Activated CD4-positive, CD25-positive, alpha-beta regulatory T cell treated with anti-CD3 and anti-CD28 coated beads, Interleukin-2, amount 50 U/mL, for 72 hours (primary cell): ENCODE measurements around the gene ETS1.

Experiments used
- DNase-seq: peaks from one replicate; pipeline ENCODE4 v3.0.0; 2021

ETS1 gene

DNA sequence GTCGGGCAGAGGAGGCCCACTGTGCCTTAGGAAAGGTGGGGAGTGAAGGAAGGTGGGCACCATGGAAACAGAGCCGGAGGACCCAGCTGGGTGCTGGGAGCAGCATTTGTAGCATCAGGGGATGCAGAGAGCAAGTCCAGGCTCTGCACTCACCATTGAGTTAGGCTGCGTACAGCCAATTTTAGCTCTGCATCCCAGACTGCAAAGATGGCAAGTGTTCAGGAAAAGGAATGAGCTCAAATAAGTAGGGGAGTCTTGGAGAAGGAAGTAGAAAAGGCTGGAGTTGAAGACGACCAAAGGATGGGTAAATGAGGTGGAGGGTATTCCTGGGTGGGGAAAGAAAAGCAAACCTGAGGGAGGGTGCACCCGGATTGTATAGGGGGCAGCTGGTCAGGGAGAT lies 31.6 kb upstream of the ETS1 start:
- DNase-seq = no peak

GRCh38 chr11:128618603-128619002 lies 31.2 kb upstream of the ETS1 start:
- DNase-seq = no peak

- DNase-seq = no peak
These were observed 28.8 kb upstream of the ETS1 start for GRCh38 chr11:128616161-128616560.

DNA sequence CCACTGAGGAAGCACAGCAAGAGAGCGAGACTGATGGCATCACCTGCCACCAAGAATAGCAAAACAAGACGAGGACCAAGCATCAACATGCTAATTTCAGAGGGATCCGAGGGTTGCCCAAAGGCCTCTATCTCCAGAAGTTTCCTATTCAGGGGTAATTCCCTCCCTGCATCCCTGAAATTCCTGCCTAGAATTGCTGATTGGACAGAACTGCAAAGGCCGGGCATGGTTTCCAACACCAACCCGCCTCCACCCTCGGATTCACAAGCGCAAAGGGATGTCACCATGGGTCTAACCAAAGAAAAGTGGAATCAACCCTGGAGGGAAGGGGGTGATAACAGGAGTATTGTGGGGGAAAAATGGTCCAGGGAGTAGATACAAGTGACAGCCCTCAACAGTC lies 28.3 kb upstream of the ETS1 start:
- DNase-seq = no peak

DNA sequence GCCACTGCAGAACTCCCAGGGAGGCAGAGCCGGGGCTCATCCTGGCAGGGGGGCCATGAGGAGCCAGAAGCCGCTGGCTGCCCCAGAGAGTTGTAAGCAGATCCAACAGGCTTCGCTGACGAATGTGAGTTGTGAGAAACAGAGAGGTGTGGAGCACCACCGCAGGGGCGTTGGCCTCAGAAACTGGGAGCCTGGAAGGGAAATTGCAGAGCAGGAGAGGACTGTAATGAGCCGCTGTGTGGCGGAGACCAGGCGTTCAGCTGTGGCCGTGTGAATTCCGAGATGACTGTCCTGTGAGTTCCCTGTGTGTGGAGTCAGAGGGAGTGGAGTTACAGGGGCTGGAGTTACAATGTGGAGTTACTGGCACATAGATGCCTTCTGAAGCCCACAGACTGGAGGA lies 27.7 kb upstream of the ETS1 start:
- no peak for DNase-seq

DNA sequence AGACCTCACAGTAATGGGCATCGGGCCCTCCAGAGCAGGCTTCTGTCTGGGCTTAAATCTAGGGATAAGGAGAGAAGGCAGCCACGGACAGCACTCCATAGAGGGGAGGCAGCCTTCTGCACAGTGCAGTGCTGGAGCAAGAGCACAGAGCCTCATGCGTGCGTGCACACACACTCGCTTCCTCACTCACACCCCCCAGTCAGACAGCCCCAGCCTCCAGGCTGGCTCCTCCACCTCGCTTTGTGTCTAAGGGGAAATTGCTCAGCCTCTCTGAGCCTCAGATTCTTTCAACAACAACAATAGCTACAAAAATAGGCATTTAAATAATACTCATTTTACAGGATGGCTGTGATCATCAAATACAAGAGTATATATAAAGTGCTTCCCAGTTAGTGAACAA lies 26.7 kb upstream of the ETS1 start:
- DNase-seq = no peak

DNA sequence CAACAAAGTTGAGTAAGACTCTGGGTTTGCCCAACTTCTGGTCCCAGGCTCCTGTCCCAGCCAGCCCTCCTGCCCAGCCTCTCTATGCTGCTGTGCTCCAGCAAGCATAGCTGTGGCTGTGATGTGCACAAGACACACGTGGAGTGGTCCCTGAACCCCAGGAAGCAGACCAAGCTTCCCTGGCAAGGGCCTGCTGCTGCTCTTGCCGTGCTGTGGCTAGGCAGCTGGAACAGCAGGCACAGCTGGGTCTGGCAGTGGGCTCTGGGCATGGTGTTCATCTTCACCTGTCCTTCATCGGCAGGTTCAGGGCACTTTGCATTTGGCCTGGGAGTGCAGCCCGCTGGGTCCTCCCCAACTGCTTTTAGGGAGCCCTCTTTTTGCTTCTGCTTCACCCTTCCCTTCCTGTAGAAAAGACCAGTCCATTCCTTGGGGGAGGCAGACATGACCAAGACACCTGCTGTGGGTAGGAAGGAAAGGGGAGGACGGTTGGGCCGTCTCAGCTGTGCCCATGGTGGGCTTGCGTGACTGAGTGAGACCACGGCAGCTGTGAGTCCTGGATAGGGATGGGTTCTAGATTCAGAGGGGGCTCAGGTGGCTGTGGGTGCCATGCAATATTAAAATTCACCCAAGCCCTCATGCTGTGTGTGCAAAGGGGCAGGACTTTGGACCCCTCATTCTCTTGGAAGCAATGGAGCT lies 26.1 kb upstream of the ETS1 start:
- DNase-seq = no peak

DNA sequence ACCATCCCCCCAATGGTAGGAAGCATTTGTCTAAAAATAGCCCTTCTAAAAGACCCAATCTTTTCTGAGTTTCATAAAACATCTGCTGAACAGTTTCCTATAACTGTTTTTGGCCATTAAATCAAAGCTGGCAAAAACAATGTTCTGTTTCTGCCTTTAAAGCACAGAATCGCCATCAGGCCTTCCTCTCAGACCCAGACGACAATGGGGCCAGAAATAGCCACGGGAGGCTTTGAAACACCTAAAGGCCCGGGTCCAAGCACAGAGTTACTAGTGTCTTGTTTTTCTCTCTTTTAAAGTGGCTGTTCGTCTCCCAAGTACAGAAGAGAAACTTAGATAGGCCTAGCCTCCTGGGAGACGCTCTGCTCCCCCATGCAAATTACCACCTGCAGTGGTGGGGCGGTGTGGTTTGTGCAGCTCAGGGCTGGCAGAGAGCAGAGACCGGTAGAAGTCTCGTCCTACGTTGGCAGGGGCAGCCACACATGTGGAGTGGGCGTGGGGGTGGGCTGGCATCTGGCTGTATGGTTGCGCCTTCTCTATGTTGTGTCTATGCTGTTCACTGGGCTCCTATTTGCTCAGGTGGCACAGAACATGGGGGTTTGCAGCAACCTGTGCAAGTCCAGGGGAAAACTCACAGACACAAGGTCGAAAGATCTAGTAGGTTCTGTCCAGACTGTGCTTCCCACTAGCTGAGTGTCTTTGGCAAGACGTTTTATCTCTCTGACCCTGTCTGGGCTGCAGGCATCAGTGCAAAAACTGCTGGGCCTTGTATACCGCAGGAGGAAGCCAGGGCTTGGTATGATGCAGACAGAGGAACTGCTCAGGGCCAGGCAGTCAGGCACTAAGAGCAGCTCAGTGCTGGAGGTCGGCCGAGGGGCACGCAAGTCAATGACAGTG lies 23.6 kb upstream of the ETS1 start:
- DNase-seq = peak; percentile 62

- DNase-seq = no peak
These were observed 22.4 kb upstream of the ETS1 start for GRCh38 chr11:128609785-128610184.

DNA sequence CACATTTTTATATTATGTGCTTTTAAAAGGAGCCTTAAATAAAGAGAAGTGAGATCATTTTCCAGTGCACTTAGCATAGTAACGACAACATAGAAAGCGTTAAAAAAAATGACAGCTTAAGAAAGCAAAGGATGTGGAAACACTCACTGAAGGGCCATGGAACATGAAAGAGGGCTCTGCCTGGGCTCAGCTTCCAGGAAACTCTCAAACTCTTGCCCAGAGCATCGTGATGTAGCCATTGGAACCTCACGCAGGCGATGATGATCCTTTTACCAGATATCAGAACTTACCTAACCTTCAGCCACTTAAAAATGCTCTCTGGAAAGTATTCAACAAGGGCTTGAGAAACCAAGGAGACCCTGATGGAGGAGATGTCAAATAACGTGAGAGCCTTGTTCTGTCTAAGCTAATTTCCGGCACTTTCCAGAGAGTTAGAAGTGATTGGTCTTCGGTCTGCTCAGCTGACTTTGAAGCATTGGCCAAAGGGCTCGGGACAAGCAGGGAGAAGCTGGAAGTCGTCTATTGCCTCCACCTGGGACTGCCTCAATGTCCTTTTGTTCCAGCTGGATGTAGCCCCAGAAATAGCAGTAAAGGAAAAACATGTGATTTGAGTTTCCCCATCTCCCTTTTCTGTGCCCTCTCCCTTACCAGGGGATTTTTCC lies 21.5 kb upstream of the ETS1 start:
- no peak for DNase-seq

DNA sequence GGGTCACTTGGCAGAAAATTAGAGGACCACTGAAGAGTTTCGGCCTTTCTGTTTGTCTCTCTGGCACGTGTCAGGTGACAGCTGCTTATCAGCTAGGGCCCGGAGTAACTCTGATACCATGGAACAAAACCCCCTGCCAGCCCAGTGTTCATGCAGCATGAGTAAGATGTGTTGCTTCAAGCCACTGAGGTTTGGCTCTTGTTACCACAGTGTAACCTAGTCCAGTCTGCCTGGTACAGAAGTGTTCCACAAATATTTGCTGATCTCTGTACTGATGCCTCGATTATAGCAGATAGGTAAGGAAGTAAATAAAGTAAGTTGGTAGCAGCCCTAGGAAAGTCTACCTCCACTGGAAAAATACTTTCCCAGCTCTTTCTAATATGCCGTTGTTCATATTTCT lies 20.5 kb upstream of the ETS1 start:
- DNase-seq = no peak

DNA sequence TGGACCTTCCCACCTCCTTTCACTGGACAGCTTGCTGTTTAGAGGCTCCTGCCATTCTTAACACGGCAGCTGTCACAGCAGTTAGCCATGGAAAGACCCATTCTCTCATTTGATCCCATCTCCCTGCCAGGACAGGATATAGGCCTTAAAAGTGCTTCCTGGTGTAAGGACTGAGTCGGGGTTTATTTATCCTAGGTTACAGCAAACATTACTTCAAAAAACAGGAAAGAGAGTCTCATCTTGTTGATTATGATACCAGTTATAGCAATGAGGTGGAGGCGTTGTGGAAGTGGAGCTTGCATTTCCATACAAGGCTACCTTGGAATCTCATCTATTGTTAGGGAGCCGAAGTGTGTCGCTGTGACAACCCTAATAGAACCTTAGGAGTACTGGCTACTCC lies 17.4 kb upstream of the ETS1 start:
- no peak for DNase-seq

GRCh38 chr11:128603752-128604414 lies 16.5 kb upstream of the ETS1 start:
- DNase-seq = no peak

DNA sequence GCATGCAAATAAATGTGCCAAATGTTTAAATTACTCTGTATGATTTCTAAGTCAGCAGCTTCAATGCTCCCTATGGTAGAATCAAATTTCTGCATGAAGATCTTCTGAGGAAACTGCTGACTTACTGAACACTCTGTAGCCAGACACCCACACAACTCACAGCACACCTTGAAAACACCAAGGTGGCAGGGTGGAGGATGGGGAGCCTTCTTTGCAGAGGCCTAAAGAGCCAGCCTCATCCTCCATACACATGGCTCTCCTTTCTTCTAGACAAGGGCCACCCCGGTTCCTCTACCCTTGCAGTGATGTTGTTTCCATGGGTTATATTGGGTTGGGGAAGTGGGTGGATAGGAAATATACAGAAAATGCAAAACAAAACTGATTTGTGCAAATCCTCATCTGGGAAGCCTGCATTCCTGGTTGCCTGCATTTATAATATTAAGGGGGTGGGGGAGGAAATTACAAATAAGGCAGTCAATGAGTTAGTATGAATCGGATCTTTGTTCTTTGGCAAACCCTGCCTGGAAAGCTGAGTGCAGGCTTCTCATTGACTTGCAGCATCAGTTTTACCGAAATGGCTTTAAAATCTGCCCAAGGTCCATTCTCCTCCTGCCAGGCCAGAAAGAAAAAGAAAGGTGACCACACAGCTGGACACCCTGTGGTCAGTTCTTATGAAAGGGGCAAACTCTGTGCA lies 15.8 kb upstream of the ETS1 start:
- no peak for DNase-seq

DNA sequence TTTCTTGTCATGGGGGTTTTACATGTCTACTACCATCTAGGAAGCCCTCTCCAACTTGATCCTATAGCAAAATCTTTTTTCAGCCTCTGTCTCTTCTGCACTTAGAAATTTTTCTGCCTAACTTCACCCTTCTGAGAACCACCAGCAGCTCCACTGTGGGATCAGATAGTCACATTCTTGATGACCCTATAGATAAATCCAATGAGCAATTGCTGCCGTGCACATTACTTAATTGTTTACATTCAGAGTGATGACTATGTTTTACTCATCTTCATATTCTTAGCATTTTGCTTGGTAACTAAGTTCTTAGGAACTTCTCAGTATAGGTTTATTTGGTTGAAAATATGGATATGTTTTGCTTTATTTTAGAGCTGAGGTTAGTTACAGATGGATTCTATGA lies 12.4 kb upstream of the ETS1 start:
- no peak for DNase-seq

DNA sequence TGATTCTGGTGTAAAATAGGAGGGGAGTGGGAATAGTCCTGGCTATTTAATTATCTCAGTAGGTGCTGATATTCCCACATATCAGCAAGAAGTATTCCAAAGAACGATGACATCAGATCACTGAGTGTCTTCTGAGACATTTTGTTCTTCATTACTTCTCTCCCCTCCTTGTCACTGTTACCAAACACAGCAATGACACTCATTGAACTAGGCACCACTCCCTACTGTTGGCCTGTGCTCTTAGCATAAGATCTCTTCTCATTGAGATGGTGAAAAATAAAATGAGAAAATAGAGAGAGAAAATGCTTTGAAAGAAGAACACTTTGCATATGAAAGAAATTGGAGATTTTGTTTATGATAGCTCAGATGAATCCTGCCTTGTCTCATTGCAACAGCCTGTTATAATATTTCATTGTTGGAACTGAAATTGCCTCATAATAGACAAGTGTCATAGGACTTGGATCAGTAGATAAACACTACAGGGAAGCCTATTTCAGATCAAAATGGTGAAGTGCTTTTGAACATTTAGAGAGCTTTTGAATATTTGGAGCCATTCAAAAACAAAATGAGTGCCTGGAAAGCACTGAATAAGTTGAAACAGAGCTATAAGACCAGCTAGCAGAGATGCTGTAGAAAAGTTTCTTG lies 11.3 kb upstream of the ETS1 start:
- DNase-seq = no peak

- no peak for DNase-seq
These were observed 10.7 kb upstream of the ETS1 start for GRCh38 chr11:128598096-128598495.

DNA sequence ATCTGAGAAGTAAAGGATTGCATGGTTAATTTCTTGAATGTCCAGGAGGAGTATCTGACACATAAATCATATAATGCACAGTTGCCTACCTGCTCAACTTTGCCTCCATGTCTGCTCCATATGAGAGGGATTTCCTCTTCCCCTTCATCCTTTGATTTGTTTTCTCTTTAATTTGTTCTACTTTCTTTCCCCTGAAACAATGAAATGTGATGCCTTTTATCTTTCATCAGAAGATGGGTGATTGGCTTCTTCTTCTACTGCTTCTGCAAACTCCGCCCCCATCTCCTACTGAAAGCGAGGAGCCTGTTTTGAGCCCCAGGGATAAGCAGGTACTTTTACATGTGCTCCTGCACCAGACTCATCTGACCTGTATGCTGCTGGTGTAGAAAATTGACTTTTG lies 9.9 kb upstream of the ETS1 start:
- DNase-seq = no peak

DNA sequence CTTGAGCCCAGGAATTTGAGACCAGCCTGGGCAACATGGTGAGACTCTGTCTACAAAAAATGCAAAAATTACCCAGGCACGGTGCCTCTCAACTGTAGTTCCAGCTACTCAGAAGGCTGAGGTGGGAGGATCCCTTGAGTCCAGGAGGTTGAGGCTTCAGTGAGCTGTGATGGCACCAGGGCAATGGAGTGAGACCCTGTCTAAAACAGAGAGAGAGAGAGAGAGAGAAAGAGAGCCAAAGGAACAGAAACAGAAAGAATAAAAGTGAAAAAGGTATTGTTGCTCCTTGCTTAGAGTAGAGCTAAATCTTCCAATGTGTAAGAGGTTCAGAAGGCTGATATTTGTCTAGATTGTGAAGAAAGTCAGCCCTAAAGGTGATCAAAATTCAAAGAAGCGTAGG lies 8.9 kb upstream of the ETS1 start:
- DNase-seq = no peak

GRCh38 chr11:128595775-128596174 lies 8.4 kb upstream of the ETS1 start:
- DNase-seq = no peak

GRCh38 chr11:128595221-128595620 lies 7.9 kb upstream of the ETS1 start:
- DNase-seq = no peak

GRCh38 chr11:128594226-128594625 lies 6.9 kb upstream of the ETS1 start:
- DNase-seq = no peak
